GM06990 (cell line): ENCODE measurements around the gene OCLN.
"Not testable (repeated sequence)": the region's sequence is repeated elsewhere in the genome, so short reads cannot be mapped to it uniquely, and the experiment has no call there.

Experiments
- DNase-seq: peaks from one replicate; pipeline ENCODE4 v3.0.0-alpha.2; 2011; ENCODE audit not compliant: insufficient read length; ENCODE audit errors: extremely low read depth
- H3K27me3 ChIP-seq: replicated peaks from 2 replicates; pipeline ENCODE4 v1.6.0; 2011; ENCODE audit warnings: low read length; ENCODE audit not compliant: control insufficient read depth, insufficient read depth
- H3K36me3 ChIP-seq: 2 replicates; pipeline ENCODE4 v1.5.1; 2011; ENCODE audit warnings: low read length; ENCODE audit not compliant: control insufficient read depth, insufficient read depth
- H3K4me3 ChIP-seq: replicated peaks from 2 replicates; pipeline ENCODE4 v1.5.1; 2011; ENCODE audit warnings: low read depth, mild to moderate bottlenecking, control low read depth, low read length
- CTCF ChIP-seq: IDR thresholded peaks from 2 replicates; pipeline ENCODE4 v1.5.1; 2011; ENCODE audit warnings: low read length, control low read depth, mild to moderate bottlenecking, inconsistent platforms; ENCODE audit not compliant: insufficient read depth, poor library complexity, severe bottlenecking

OCLN gene

GRCh38 chr5:69477170-69477569, 15.4 kb upstream of the OCLN start:
- H3K27me3 ChIP-seq: no peaks in the 10 kb centered on the region
- H3K36me3 ChIP-seq: no peaks in the 10 kb centered on the region
- no peak for DNase-seq
- no peak for TF ChIP-seq CTCF
- no peak overlapping the region for H3K4me3 ChIP-seq

- not testable (repeated sequence) for DNase-seq, H3K27me3 ChIP-seq, H3K4me3 ChIP-seq, H3K36me3 ChIP-seq
These were observed 14.3 kb upstream of the OCLN start for GRCh38 chr5:69478296-69478695.

GRCh38 chr5:69484891-69485290, 7.7 kb upstream of the OCLN start:
- Histone ChIP-seq H3K4me3 (no peak overlapping the region), H3K36me3 (no peaks in the 10 kb centered on the region), H3K27me3 (no peaks in the 10 kb centered on the region)
- TF ChIP-seq CTCF: no peak
- DNase-seq: no peak

GRCh38 chr5:69485471-69485870, 7.1 kb upstream of the OCLN start:
- DNase-seq: no peak
- Histone ChIP-seq H3K36me3 (no peaks in the 10 kb centered on the region), H3K27me3 (no peaks in the 10 kb centered on the region), H3K4me3 (no peak overlapping the region)
- no peak for TF ChIP-seq CTCF

- no peak overlapping the region for H3K4me3 ChIP-seq
- H3K27me3 ChIP-seq: no peaks in the 10 kb centered on the region
- TF ChIP-seq CTCF: no peak
- H3K36me3 ChIP-seq: no peaks in the 10 kb centered on the region
- DNase-seq: no peak
These were observed 3.3 kb upstream of the OCLN start for GRCh38 chr5:69489246-69489645.

GRCh38 chr5:69491027-69491426, 1.6 kb upstream of the OCLN start:
- no peak for DNase-seq
- Histone ChIP-seq H3K27me3 (no peaks in the 10 kb centered on the region), H3K36me3 (no peaks in the 10 kb centered on the region), H3K4me3 (no peak overlapping the region)
- TF ChIP-seq CTCF: no peak
